Brain microvascular endothelial cell (primary cell): Measurements from ENCODE around the gene POLE3.
"Not testable (repeated sequence)": the region's sequence is repeated elsewhere in the genome, so short reads cannot be mapped to it uniquely, and the experiment has no call there.

ENCODE experiments used
- DNase-seq: peaks from one replicate; pipeline ENCODE4 v3.0.0-alpha.2; 2020
- H3K27ac ChIP-seq: fragments of 250-450 bp; sonication (Bioruptor Pico); 2 replicates; pipeline ENCODE4 v1.5.1; 2020; ENCODE audit warnings: mild to moderate bottlenecking, moderate library complexity
- H3K27me3 ChIP-seq: fragments of 250-450 bp; sonication (Bioruptor Pico); replicated peaks from 2 replicates; pipeline ENCODE4 v1.5.1; 2020; ENCODE audit warnings: mild to moderate bottlenecking
- H3K36me3 ChIP-seq: fragments of 250-450 bp; sonication (Bioruptor Pico); replicated peaks from 2 replicates; pipeline ENCODE4 v1.5.1; 2020; ENCODE audit warnings: mild to moderate bottlenecking
- H3K4me3 ChIP-seq: 2 replicates; pipeline ENCODE4 v1.5.1; 2011; ENCODE audit warnings: low read depth, mild to moderate bottlenecking, control low read depth, low read length, moderate library complexity
- CTCF ChIP-seq: IDR thresholded peaks from 2 replicates; pipeline ENCODE4 v1.5.1; 2011; ENCODE audit warnings: low read depth, mild to moderate bottlenecking, moderate library complexity, low read length, control low read depth, inconsistent platforms; ENCODE audit errors: missing control alignments
- in situ Hi-C: cut with HindIII; loops from 2 replicates; pipeline ENCODE4 v1.10.0; 2017; ENCODE audit warnings: low sequenced_read_pairs, low pct_ligation_motif_present

POLE3 gene

GRCh38 chr9:113446323-113446740 lies 35.9 kb upstream of the POLE3 start:
- no peak for DNase-seq

GRCh38 chr9:113444736-113445135 lies 34.3 kb upstream of the POLE3 start:
- in situ Hi-C loops, result loop anchor here (10.0 kb wide), 1 partner anchor 210 kb away; no protein-coding TSS in a partner anchor
- H3K27me3 ChIP-seq, result no peaks in the 10 kb centered on the region
- no peak for DNase-seq
- H3K27ac ChIP-seq, result no peak overlapping the region
- no peaks in the 10 kb centered on the region for H3K36me3 ChIP-seq
- no peak for TF ChIP-seq CTCF
- H3K4me3 ChIP-seq, result no peak overlapping the region

More at GRCh38 chr9:113446323-113446740, 35.9 kb upstream of the POLE3 start:
- H3K36me3 ChIP-seq, result no peaks in the 10 kb centered on the region
- no peak overlapping the region for H3K4me3 ChIP-seq
- H3K27me3 ChIP-seq, result no peaks in the 10 kb centered on the region
- no peak overlapping the region for H3K27ac ChIP-seq
- TF ChIP-seq CTCF, result peak; percentile 29
- in situ Hi-C loops, result loop anchor here (10.0 kb wide), 1 partner anchor 208 kb away; no protein-coding TSS in a partner anchor

- H3K27me3 ChIP-seq, H3K36me3 ChIP-seq, in situ Hi-C loops, H3K4me3 ChIP-seq, H3K27ac ChIP-seq, DNase-seq: not testable (repeated sequence)
Observed at GRCh38 chr9:113437716-113438115, 27.2 kb upstream of the POLE3 start.

GRCh38 chr9:113436728-113437515 lies 26.4 kb upstream of the POLE3 start:
- DNase-seq, result peak; percentile 12
- H3K36me3 ChIP-seq, result no peaks in the 10 kb centered on the region
- in situ Hi-C loops, result no loop called here
- no peak overlapping the region for H3K4me3 ChIP-seq
- H3K27me3 ChIP-seq, result no peaks in the 10 kb centered on the region
- no peak overlapping the region for H3K27ac ChIP-seq
- TF ChIP-seq CTCF, result no peak

GRCh38 chr9:113431191-113431590 lies 20.7 kb upstream of the POLE3 start:
- no peaks in the 10 kb centered on the region for H3K27me3 ChIP-seq
- no peak overlapping the region for H3K4me3 ChIP-seq
- H3K27ac ChIP-seq, result no peak overlapping the region
- in situ Hi-C loops, result no loop called here
- no peak for TF ChIP-seq CTCF
- DNase-seq, result no peak
- H3K36me3 ChIP-seq, result no peaks in the 10 kb centered on the region

- no peak overlapping the region for H3K27ac ChIP-seq
- no peak for TF ChIP-seq CTCF
- in situ Hi-C loops, result no loop called here
- H3K36me3 ChIP-seq, result no peaks in the 10 kb centered on the region
- H3K27me3 ChIP-seq, result no peaks in the 10 kb centered on the region
- DNase-seq, result no peak
- no peak overlapping the region for H3K4me3 ChIP-seq
Observed at GRCh38 chr9:113428062-113428615, 17.7 kb upstream of the POLE3 start.
